Endometrium (tissue), 2 donors: Measurements from ENCODE around the gene FGA.

Source experiments
- FAIRE-seq: peaks from 2 replicates; lab custom pipeline; 2012; peaks lifted over from hg19 to GRCh38; lab: Jason Lieb, UNC
- donor health status: control.
- donor health status: control.

FGA gene

DNA sequence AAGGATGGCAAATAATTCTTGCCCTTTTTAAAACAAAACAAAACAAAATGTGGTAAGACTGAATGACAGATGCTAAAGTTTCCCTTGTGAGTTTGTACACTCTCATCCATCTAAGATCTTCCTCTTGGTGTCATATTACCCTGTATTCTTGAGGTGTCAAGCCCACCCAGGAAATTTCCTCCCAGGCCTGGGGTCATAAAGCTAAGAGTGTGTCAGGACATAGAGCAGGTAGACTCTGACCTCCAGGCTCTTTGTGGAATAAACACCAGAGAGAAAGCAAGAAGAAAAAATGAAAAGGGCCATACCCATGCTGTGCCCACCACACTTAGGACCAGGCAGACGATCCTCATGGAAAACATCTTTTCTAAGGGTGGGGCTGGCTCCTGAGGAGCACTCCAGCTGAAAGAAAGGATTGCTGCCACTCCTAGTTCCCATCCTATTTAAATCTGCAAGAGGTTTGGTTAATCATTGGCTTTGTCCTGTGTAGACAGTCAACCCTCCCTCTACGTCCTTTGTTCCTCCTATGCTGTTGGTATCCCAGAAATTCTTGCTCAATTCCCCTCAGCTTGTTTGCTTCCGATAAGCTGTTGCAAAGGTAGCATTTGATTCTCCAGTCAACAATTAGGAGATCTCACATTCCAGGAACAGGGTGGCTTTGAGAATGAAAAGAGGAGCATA lies at the start of gene FGA:
TSS of gene FGA (minus strand) at position 414 of the 678 bp plus-strand sequence. CDS start at position 359, 55 bp downstream.
- FAIRE-seq, result no peak

DNA sequence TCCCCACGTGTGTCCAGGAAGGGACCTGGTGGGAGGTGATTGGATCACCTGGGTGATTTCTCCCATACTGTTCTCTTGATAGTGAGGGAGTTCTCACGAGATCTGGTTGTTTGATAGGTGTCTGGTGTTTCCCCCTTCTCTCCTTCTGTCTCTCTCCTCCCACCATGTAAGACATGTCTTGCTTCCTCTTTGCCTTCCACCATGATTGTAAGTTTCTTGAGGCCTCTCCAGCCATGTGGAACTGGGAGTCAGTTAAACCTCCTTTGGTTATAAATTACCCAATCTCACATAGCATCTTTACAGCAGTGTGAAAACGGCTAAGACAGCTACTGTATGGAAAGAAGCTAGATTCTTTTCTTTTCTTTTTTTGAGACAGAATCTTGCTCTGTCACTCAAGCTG lies 43.5 kb upstream of the FGA start:
- no peak for FAIRE-seq

DNA sequence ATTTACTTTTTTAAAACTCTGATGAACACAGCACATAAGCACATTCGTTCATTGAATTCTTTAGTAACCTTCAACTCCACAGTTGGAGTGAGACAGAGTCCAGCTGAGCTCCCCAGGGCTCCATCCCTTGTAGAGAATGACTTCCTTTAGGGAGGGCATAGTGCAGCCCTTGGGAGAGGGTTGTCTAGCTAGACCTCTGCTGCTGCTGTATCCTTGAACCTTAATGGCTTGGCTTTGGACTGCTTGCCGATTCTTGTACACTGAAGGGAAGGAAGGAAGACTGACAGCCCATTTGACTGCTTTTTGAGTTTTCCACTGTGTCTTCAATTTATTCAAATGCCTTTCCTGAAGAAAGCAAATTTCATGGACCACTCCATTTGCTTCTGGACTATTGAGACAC lies 41.3 kb upstream of the FGA start:
- FAIRE-seq, result no peak

DNA sequence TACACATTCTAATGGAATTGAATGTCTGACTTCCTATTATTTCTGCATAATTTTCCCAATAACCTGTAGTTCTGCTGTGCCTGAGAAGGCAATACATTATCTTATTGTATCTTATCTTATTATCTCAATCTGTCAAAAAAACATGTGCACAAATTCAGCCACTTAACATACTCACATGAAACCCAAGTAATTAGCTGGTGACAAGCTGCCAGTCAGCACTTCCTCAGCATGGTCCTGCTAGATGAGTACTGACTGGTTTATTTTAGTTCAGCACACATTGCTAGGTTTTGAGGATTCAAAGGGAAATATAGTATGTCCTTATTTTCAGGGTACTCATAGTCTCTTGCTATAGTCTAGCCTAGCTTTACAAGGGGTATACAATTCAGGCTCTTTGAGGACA lies 39.8 kb upstream of the FGA start:
- no peak for FAIRE-seq

DNA sequence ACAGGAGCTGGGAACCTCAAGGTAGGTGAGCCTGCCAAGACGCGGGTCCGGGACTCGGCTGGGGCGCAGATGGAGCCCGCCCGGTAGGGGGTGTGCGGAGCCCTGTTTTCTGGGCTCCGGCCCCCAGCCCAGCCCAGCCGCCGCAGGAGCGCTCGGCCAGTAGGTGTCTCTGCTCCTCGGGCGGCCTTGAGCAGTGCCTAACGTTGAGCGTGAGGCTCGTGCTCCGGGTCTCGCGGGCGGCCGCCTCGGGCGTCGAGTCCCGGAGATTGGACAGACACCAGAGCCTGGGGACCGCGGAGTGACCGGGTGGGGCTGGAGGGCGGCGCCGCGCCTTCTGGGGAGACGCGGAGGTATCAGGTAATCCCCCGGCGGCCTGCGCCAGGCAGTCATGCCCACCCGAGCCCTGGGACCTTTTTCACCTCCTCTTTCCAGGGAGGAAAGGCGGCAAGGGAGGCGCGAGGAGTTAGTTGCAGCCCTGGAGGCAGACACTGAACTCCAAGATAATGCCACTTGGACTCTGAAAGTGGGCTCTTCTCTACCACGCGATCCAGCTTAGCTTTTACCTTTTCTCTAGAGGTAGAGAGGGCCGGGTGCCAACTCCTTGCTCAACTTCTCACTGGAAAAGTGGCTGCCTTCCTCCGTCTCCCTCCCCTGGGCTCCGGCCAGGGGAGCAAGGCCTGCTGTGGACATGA lies 36.4 kb upstream of the FGA start:
- no peak for FAIRE-seq

DNA sequence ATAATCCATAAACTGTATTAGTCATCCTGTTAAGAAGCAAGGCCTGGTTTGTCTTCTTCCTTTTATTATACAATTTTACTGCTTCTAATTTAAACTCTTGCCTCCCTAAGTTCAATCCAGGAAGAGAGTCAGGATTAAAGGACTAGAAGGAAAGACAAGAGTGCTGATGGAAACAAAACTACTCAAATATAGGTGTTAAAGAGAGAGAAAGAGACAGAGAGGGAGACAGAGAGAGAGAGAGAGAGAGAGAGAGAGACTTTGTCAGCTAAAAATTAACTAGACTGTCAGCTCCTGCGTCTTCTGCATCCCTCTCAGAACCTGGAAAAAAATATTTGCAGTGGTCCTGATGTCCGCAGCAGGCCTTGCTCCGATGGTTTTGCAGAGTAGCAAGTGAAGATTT lies 35.4 kb upstream of the FGA start:
- FAIRE-seq, result no peak

DNA sequence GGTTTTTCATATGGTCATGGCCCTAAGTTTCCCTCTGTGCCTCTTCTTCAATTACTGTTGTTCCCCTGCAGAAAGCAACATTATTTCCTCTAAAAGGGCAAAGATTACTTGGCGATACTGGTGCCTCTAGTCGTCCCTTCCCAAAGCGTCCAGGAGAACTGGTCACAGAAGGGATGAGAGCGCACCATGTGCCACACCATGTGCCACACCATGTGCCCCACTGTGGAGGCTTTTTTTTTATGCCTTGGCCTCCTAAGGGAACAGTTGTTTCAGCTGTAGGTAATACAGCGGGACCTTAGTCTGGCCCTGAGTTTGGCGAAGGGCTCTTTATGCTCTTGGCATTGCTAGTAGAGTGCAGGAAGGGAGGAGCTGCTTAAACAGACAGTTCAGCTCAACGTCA lies 33.5 kb upstream of the FGA start:
- no peak for FAIRE-seq

DNA sequence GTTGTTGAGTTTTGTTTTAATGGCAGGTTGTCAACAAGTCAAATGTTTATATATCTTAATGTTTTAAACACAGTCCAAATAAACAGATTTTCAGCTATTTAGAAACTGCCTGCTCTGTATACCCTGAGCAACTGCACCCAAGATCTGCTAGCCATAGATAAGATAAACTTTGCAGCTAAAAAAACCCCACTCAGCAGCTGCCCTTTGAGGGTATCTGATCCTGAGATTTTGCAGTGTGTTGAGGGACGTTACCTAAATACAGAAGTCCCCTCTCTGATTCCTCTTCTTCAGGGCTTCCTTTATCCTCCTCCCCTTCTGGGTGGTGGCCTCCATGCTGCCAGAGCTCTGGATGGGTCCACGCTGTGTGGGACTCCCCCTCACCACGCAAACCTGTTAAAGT lies 32.9 kb upstream of the FGA start:
- no peak for FAIRE-seq

DNA sequence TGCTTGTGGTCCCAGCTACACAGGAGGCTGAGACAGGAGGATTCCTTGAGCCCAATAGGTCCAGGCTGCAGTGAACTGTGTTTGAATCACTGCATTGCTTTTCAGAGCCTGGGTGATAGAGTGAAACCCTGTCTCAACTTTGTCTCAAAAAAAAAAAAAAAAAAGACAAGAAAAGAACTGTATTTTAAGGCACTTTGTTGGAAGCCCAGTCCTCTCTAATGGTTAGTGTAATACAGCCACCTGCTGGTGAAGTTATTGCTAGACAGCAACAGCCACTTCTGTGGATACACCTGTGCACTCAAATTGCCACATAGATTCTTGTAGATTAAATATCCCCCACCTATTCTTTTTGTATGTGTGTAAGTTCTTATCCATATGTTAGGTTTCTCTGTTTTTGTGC lies 32.1 kb upstream of the FGA start:
- FAIRE-seq, result no peak

DNA sequence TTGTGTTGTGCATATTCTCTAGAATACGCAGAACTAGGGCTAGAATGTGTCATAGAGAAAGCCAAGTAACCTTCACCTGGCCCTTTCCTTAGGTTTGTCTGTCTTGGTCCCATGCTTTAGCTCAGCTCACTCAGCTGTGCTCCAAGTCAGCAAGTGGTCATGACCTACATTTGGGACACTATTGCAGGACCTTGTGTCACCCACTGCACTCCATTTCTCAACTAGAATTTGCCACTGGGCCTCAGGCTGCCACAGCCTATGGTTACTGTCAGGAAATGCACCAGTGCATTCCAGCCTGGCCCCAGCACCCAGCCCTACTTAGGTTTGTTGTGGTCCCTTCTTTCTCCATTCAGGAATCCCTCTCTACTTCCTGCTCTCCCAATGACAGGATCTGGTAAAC lies 29.6 kb upstream of the FGA start:
- no peak for FAIRE-seq

DNA sequence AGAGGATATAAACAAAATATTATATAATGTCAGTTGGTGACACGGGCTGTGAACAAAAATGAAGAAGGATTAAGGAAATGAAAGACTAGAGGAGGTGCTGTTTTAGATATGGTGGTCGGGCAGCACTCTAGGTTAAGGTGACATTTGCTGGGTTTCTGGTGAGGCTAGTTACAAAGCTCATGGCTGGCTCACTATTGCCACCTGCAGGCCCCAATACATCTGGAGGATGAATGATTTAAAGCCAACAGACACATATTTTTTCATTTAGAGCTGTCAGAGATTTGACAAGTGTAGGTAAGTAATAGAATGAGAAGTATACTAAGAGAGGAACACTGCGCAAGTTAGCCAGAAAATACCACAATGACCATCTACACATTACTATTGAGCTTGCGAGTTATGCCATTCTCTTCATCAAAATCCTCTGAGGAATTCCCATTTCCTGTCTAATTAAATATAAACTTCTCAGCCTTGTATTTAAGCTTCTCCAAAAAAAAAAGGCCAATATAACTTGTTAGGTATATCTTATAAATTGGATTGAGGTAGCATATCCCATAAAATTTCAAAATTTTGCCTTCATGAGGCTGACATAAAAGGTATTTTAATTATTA lies 28.3 kb upstream of the FGA start:
- no peak for FAIRE-seq

DNA sequence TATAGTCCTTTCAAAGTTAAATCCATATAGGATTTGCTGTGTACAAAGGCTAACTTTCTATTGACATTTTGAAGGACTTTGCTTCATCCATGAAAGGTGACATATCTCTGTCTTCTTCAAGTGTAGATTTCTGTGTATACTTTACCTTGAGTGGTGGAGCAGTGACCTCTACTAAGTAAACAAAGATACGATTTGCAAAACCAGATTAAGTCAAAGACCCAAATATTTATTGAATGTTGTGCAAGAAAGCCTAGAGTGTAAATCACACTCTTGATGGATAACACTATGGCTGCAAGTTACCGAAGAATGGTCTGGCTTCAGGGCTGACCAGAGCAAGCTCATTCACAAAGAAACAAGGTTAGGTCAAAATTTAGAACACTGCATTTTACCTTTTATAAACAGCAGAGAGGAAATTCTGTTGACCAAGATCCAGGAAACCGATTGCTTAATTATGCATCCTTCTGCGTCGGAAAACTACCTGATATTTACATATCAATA lies 27.3 kb upstream of the FGA start:
- FAIRE-seq, result no peak

DNA sequence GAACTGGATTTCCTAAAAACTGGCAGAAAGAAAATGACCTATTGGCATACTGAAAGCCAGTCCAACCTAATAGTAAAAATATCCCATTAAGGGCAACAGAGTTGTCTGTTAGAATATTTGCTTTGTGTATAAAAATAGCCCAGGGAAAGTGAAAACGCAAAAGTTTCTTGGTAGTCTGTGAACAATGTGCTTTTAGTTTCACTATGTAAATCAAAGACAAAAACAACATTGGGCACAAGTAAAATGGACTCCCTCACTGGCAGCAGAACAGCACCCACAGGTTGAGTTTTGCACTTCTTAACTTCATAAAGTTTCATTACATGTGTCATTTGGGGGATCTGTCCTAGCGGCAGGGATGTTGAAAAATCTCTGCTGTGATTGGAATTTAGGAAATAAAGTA lies 26.2 kb upstream of the FGA start:
- no peak for FAIRE-seq

DNA sequence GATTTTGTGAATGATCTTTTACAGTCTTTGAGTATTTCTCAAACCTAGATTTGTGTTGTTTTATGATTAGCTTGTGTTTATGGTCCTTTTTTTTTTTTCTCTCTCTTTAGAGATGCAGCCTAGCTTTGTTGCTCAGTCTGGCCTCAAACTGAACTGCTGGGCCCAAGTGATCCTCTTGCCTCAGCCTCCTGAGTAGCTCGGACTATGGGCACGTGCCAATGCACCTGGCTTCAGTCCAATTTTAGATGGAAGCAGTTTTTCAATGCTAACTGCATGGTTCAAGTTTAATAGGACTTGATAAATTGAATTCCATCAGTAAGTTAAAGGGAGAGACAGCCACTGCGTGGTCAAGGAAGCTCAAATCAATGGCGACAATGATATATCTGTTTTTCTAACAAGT lies 25.7 kb upstream of the FGA start:
- FAIRE-seq, result no peak

DNA sequence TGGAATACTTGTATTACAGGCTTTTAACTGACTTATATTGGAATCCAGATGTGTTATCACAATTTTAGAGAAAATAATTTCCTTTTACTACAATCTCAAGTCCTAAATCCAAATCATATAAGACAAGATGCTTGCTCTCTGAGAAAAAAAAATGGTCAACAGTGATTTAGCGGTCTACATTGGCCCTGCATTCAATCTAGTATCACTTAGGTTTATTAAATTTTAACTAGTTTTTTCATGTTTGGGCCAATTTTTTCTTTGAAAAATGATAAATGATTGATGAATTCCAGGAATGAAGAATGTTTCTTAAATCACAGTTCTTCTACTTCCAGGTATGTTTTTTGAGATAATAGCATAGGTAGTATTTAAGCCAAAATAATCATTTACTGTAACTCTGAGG lies 24.7 kb upstream of the FGA start:
- FAIRE-seq, result no peak

DNA sequence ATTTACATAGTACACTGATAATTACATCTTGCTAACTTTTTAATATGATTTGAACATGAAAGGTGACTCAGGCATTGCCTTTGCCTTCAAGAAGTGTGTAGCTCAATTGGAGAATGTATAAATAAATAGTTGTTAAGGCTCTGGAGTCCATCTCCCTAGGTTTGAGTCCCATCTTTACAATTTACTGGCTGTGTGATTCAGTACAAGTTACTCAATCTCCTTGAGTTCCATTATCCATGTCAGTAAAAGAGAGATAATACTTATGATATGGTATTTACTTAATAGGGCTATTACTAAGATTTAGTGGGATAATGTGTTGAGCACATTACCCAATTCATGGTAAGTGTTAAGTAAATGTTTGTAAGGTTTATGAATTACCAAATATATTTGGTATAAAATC lies 23.8 kb upstream of the FGA start:
- no peak for FAIRE-seq

DNA sequence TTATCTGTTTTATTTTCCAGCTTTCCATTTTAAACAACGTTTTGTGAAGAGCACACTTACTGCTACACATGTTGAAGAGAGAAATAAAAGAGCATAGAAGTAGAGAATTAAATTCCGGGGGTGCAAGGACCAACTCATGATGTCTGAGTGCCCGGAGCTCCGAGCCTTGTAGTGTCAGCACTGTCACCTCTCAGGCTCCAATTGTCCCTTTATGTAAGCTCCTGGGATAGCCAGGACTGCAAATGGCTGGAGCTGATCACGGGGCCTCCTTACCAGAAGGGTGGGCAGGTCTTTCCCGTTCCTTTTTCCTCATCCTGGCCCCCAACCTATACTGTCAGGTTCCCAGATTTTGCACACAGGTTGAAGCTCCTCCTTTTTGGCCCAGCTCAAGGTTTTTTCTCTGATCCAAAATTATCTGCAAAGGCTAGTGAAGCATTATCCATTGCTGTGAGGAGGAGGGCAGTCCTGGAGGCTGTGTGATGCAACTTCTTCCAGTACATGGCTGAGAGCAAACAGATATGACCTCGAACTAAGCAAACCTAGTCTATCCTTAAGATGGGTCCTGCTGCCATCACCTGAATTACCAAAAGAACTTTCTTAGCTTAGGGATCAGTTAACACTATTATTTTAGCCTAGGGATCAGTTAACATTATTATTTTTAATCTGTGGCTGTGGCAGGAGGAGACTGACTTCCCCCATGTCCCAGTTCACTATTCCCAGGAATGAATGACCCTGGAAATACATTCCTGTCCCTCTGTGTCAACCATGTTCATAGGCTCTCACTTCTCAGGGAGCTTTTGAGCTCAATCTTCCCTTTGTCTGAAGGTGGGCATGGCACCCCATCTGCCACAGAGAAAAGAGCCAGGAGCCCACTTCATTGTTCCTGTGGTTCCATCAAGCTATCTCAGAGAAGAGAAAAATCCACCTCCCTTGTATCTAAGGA lies 22.2 kb upstream of the FGA start, which contains the start of gene FGG:
TSS of gene FGG (minus strand) at position 185 of the 943 bp plus-strand sequence. CDS start at position 138, 47 bp downstream.
- FAIRE-seq, result no peak

DNA sequence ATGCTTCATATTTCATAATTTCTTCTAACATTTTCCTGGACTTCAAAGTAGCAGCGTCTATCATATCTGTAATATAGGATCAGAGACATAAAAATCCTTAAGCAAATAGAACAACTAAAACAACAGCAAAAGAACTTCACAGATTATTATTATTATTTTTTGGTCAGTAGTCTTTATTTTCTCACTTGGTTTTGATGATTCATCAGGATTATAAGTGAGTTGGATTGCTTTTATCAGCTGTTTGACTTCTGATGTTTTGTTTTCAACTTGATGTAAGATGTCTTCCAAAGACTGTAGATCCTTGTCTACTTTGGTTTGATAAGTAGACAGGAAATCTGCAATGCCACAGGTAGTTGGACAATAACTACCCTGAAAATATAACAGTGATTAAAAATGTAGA lies 21.3 kb upstream of the FGA start:
- no peak for FAIRE-seq

DNA sequence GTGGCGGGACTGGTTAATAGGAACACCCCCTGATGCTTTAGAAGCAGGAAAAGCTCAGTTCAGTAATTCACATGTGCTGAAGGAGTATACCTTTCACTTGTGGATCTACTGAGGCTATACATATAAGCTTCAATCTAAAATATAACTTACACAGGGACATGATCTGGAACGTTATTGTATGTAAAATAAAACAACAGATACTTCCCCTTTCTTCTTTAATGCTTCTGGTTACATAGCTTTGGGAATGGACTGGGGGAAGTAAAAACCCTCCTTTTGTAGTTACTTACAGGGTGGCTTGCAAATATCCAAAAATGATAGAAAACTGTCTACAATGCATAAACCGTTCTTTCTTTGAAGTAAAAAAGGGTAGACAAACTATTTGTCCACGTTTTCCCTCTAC lies 20.0 kb upstream of the FGA start:
- no peak for FAIRE-seq

DNA sequence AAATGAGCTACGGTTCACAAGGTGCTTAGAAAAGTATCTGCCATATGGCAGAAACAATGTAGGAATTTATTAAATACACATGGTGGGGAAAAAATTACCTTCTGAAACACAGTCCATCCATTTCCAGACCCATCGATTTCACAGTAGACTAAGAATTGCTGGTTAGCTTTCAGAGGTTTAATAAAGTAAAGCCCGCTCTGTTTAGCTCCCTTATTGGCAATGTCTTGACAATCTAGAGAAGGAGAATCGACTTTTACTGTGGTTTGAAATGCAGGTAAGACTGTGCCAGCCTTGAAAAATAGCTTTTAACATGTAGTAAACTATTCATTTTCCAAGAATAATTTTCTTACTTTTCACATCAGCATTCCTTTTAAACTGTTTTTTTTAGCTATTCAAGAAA lies 19.0 kb upstream of the FGA start:
- FAIRE-seq, result no peak

DNA sequence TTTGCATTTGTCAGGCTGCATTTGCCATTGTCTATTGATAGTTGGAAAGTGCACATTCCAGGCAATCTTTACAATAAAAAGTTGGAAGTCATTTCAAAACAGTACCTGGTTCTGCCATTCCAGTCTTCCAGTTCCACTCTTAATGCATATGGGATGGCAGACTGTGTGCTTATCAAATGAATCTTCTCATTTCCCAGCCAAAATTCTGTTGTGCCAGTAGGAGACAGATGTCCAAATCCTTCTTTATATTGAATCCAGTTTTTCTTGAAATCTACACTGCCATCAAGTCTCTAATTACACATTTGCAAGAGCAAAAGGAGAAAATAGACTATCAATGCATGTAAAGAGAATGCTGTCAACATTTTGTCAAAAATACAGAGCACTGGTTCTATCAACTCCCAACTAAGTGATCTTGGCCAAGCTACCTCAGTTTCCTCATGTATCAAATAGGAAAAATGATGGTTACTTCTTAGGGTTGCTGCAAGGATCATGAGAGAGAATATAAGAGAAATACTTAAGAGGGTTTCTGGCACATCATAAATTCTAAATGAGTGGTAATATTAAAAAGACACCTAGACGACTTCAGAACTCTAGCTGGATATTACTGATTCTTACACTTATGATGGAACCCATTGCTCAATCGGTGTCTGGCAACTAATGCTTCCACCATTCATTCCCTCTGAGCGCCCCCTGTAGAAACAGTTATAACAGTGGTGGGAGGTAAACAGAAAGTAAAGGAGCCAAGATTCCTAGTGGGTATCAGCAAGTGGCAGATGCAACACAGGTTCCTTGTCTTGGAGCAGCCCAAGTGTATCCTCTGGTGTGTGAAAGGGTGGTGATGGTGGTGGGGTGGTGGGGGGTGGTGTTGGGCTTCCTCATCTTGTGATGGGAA lies 18.1 kb upstream of the FGA start:
- FAIRE-seq, result no peak
